GM12878 (cell line): ENCODE results near the gene STK32B. TPM values are rescaled to one million over a fixed set of nuclear protein-coding genes. Genes with fewer than 3 reads are reported as not detected.

Experiments
- ATAC-seq: fragments of 200-7000 bp; cut with Tn5 transposase; 3 replicates; pipeline ENCODE4 v1.9.1; 2020; ENCODE audit warnings: mild to moderate bottlenecking, moderate library complexity
- BruUV-seq: library from RNA; stranded (reverse); fragments of 400-500 nt; replicated peaks from 2 replicates; lab custom pipeline; 2021; lab: Mats Ljungman, UMichigan
- CTCF ChIA-PET: fragments of 300-600 bp; sonication (Branson Sonifier 250); formaldehyde crosslinking; extraction: SDS; loops from one replicate; lab custom pipeline; 2021; ENCODE audit warnings: inconsistent platforms; lab: Yijun Ruan, JAX
- POLR2A ChIA-PET: fragments of 350-600 bp; formaldehyde crosslinking; extraction: SDS; loops from one replicate; lab custom pipeline; 2021; ENCODE audit warnings: inconsistent platforms; lab: Charles Lee
- RAD21 ChIA-PET: fragments of 300-600 bp; sonication (Branson Sonifier 250); formaldehyde crosslinking; loops from one replicate; lab custom pipeline; 2023; ENCODE audit warnings: antibody characterized with exemption; ENCODE audit not compliant: unreplicated experiment; lab: Charles Lee
- SMC1A ChIA-PET: fragments of 300-600 bp; sonication (Branson Sonifier 250); formaldehyde crosslinking; loops from one replicate; lab custom pipeline; 2023; ENCODE audit not compliant: unreplicated experiment, uncharacterized antibody; lab: Charles Lee
- DNase-seq: peaks from one replicate; pipeline ENCODE4 v3.0.0-alpha.2; 2011; ENCODE audit warnings: low read depth, low spot score
- FAIRE-seq: peaks from 3 replicates; lab custom pipeline; 2011; peaks lifted over from hg19 to GRCh38; lab: Jason Lieb, UNC
- H2AFZ ChIP-seq: 2 replicates; pipeline ENCODE4 v1.6.0; 2011; ENCODE audit warnings: low read depth, low read length, control low read depth; ENCODE audit not compliant: control insufficient read depth
- H3K27ac ChIP-seq: 2 replicates; pipeline ENCODE4 v1.5.1; 2011; ENCODE audit warnings: control low read depth; ENCODE audit not compliant: control insufficient read depth, insufficient read depth
- H3K27me3 ChIP-seq, 2 experiments: replicated peaks in 1 of 2; 2 replicates each; pipeline versions ENCODE4 v1.6.0 to v1.6.1; 2011; ENCODE audit warnings: low read length in 1 of 2; ENCODE audit not compliant: control insufficient read depth in 2 of 2, insufficient read depth in 2 of 2
- H3K36me3 ChIP-seq, 2 experiments: 2 replicates each; pipeline ENCODE4 v1.5.1; 2011; ENCODE audit warnings: low read length in 1 of 2; ENCODE audit not compliant: control insufficient read depth in 2 of 2, insufficient read depth in 2 of 2
- H3K4me1 ChIP-seq: 2 replicates; pipeline ENCODE4 v1.6.1; 2011; ENCODE audit warnings: mild to moderate bottlenecking, low read length, moderate library complexity, mixed read lengths; ENCODE audit not compliant: control insufficient read depth, insufficient read depth
- H3K4me2 ChIP-seq: 2 replicates; pipeline ENCODE4 v1.6.0; 2011; ENCODE audit warnings: control low read depth; ENCODE audit not compliant: control insufficient read depth, insufficient read depth
- H3K4me3 ChIP-seq: fragments of 200-600 bp; sonication (generic); 2 replicates; pipeline ENCODE4 v1.5.1; 2016
- H3K79me2 ChIP-seq: 2 replicates; pipeline ENCODE4 v1.6.0; 2011; ENCODE audit warnings: low read length; ENCODE audit not compliant: control insufficient read depth, insufficient read depth
- H3K9ac ChIP-seq: 2 replicates; pipeline ENCODE4 v1.8.0; 2011; ENCODE audit warnings: low read length, control low read depth, mixed read lengths; ENCODE audit not compliant: control insufficient read depth, insufficient read depth
- H3K9me3 ChIP-seq: replicated peaks from 3 replicates; pipeline ENCODE4 v1.5.1; 2011; ENCODE audit warnings: mild to moderate bottlenecking, low read length; ENCODE audit not compliant: control insufficient read depth, insufficient read depth
- H4K20me1 ChIP-seq: 2 replicates; pipeline ENCODE4 v1.6.0; 2011; ENCODE audit not compliant: control insufficient read depth, insufficient read depth
- BRCA1 ChIP-seq: IDR thresholded peaks from 2 replicates; pipeline ENCODE4 v1.6.1; 2011; ENCODE audit warnings: low read depth, low read length, improper control_type of control experiment
- CEBPB ChIP-seq, 2 experiments: fragments of 150-350 bp in 1 of 2; IDR thresholded peaks; 2 replicates each; pipeline ENCODE4 v1.6.1; 2012 to 2014; ENCODE audit warnings: low read depth in 2 of 2, low read length in 2 of 2, borderline replicate concordance in 1 of 2, inconsistent platforms in 1 of 2
- FOS ChIP-seq: IDR thresholded peaks from 3 replicates; pipeline ENCODE4 v1.6.1; 2011; ENCODE audit warnings: borderline replicate concordance; ENCODE audit not compliant: insufficient read length; ENCODE audit errors: extremely low read depth
- HSF1 ChIP-seq: fragments of 150-350 bp; IDR thresholded peaks from 2 replicates; pipeline ENCODE4 v1.6.1; 2014; ENCODE audit warnings: mild to moderate bottlenecking, low read depth, low read length
- IKZF1 ChIP-seq: fragments of 450-650 bp; conservative IDR thresholded peaks from 2 replicates; pipeline ENCODE4 v1.6.1; 2017; ENCODE audit warnings: antibody characterized with exemption, mild to moderate bottlenecking
- NFXL1 ChIP-seq: fragments of 450-650 bp; IDR thresholded peaks from 2 replicates; pipeline ENCODE4 v1.6.1; 2017; ENCODE audit warnings: antibody characterized with exemption, mild to moderate bottlenecking, borderline replicate concordance
- NR2C1 ChIP-seq: fragments of 450-650 bp; IDR thresholded peaks from 2 replicates; pipeline ENCODE4 v1.6.1; 2017; ENCODE audit warnings: antibody characterized with exemption, mild to moderate bottlenecking, moderate library complexity
- PAX8 ChIP-seq: fragments of 450-650 bp; IDR thresholded peaks from 2 replicates; pipeline ENCODE4 v1.6.1; 2017; ENCODE audit warnings: mild to moderate bottlenecking, moderate library complexity
- POLR2AphosphoS2 ChIP-seq: IDR thresholded peaks from 2 replicates; pipeline ENCODE4 v1.6.1; 2011; ENCODE audit warnings: low read depth, mild to moderate bottlenecking, low read length, improper control_type of control experiment, moderate library complexity
- RB1 ChIP-seq: fragments of 450-650 bp; formaldehyde crosslinking; IDR thresholded peaks from 2 replicates; pipeline ENCODE4 v1.6.1; 2017; ENCODE audit warnings: mild to moderate bottlenecking, borderline replicate concordance
- RFX5 ChIP-seq: IDR thresholded peaks from 2 replicates; pipeline ENCODE4 v1.6.1; 2011; ENCODE audit warnings: low read depth, low read length, improper control_type of control experiment
- RUNX3 ChIP-seq: IDR thresholded peaks from 2 replicates; pipeline ENCODE4 v1.6.1; 2012; ENCODE audit warnings: low read length, inconsistent platforms
- STAT1 ChIP-seq: fragments of 450-650 bp; conservative IDR thresholded peaks from 2 replicates; pipeline ENCODE4 v1.6.1; 2014; ENCODE audit warnings: antibody characterized with exemption, mild to moderate bottlenecking
- ZBTB40 ChIP-seq: fragments of 450-650 bp; IDR thresholded peaks from 2 replicates; pipeline ENCODE4 v1.6.1; 2016; ENCODE audit warnings: mild to moderate bottlenecking, moderate library complexity, borderline replicate concordance
- WGBS: methylation state at CpG from one replicate; pipeline ENCODE4 v1.1.6; 2016; ENCODE audit warnings: low lambda C conversion rate; ENCODE audit not compliant: insufficient replicate concordance, insufficient coverage; ENCODE audit errors: missing lambda C conversion rate; 5-methylcytosine and 5-hydroxymethylcytosine counted together
- in situ Hi-C: fragments of 300-500 bp; cut with MboI; formaldehyde crosslinking; loops from 9 replicates; pipeline ENCODE4 v1.14.3; 2018; ENCODE audit warnings: mixed read lengths
- intact Hi-C: fragments of 100-400 bp; cut with micrococcal nuclease; formaldehyde crosslinking; loops from one replicate; pipeline ENCODE4 v1.14.2; 2022; ENCODE audit not compliant: unreplicated experiment
- polyA plus RNA-seq, 11 experiments: library from polyadenylated mRNA; depleted of rRNA in 4 of 11; unstranded in 6 of 11; stranded (reverse) in 5 of 11; fragments of >200 nt; fragmentation: Nextera tagmentation in 4 of 11; fragmentation: Illumina TruSeq in 1 of 11; extraction: Ambion mirVana in 4 of 11; extraction: Trizol in 1 of 11; gene quantifications; 1 replicate in 1 of 11; 2 replicates in 10 of 11; pipeline versions ENCODE4 v1.2.1 to v1.2.3, GENCODE V29; 2011 to 2016; ENCODE audit warnings: inconsistent platforms in 2 of 11, missing spikeins in 2 of 11, low read depth in 1 of 11
- total RNA-seq, 4 experiments: library from RNA; depleted of rRNA in 3 of 4; stranded (reverse); fragments of >200 nt in 3 of 4; fragmentation: Illumina TruSeq in 1 of 4; extraction: Trizol in 1 of 4; gene quantifications; 2 replicates each; pipeline versions ENCODE4 v1.2.1 to v1.2.3, GENCODE V29; 2013 to 2021
- TF ChIP-seq, protein P1 (sequence below): fragments of 450-650 bp; IDR thresholded peaks from 2 replicates; pipeline ENCODE4 v1.6.1; 2017; ENCODE audit warnings: mild to moderate bottlenecking, low read depth, inconsistent platforms; ENCODE audit not compliant: poor library complexity, severe bottlenecking
- TF ChIP-seq, protein P2 (sequence below): IDR thresholded peaks from 2 replicates; pipeline ENCODE4 v1.6.1; 2011; ENCODE audit warnings: low read depth, low read length, improper control_type of control experiment, borderline replicate concordance

Gene STK32B
- total and polyA plus RNA-seq, 10 of the 15 experiments (the other 5 are each of a cell fraction or from before 2014, with no cell fraction given): 0.04 to 0.12 (median 0.08) TPM; not detected in 7

GRCh38 chr4:5497489-5497888, 446.2 kb downstream of the STK32B start (continued):
- TF ChIP-seq, protein P1, sequence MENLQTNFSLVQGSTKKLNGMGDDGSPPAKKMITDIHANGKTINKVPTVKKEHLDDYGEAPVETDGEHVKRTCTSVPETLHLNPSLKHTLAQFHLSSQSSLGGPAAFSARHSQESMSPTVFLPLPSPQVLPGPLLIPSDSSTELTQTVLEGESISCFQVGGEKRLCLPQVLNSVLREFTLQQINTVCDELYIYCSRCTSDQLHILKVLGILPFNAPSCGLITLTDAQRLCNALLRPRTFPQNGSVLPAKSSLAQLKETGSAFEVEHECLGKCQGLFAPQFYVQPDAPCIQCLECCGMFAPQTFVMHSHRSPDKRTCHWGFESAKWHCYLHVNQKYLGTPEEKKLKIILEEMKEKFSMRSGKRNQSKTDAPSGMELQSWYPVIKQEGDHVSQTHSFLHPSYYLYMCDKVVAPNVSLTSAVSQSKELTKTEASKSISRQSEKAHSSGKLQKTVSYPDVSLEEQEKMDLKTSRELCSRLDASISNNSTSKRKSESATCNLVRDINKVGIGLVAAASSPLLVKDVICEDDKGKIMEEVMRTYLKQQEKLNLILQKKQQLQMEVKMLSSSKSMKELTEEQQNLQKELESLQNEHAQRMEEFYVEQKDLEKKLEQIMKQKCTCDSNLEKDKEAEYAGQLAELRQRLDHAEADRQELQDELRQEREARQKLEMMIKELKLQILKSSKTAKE: no peak
- no peak for TF ChIP-seq BRCA1
- TF ChIP-seq POLR2AphosphoS2: no peak
- no peak for TF ChIP-seq IKZF1

GRCh38 chr4:5500165-5500564, 448.9 kb downstream of the STK32B start:
- Histone ChIP-seq H3K9me3 (no peaks in the 10 kb centered on the region), H3K4me2 (no peak overlapping the region), H3K4me3 (no peak overlapping the region), H2AFZ (no peak overlapping the region), H3K27me3 (no peaks in the 10 kb centered on the region), H3K27ac (no peak overlapping the region), H3K4me1 (no peaks in the 10 kb centered on the region), H3K36me3 (no peaks in the 10 kb centered on the region), H4K20me1 (no peaks in the 10 kb centered on the region), H3K79me2 (no peaks in the 10 kb centered on the region), H3K9ac (no peak overlapping the region)
- in situ Hi-C loops: no loop called here
- intact Hi-C loops: no loop called here
- no peak for ATAC-seq
- SMC1A ChIA-PET: no interaction called here
- CTCF ChIA-PET: no interaction called here
- no peak for FAIRE-seq
- POLR2A ChIA-PET: no interaction called here
- 1% methylated on average over 3 of the region's 3 CpGs for WGBS
- BruUV-seq: no TSS peak
- DNase-seq: no peak
- RAD21 ChIA-PET: no interaction called here
- TF ChIP-seq CEBPB (IDR thresholded peaks at IDR 0.05; ENCODE audit: borderline replicate concordance in 1 of 2, low read depth in 2 of 2, low read length in 2 of 2) (no peak), STAT1 (no peak), FOS (no peak), HSF1 (no peak), RUNX3 (no peak), RB1 (no peak), NR2C1 (no peak), BRCA1 (no peak), PAX8 (no peak), ZBTB40 (no peak), NFXL1 (no peak), RFX5 (no peak)
- TF ChIP-seq, protein P2, sequence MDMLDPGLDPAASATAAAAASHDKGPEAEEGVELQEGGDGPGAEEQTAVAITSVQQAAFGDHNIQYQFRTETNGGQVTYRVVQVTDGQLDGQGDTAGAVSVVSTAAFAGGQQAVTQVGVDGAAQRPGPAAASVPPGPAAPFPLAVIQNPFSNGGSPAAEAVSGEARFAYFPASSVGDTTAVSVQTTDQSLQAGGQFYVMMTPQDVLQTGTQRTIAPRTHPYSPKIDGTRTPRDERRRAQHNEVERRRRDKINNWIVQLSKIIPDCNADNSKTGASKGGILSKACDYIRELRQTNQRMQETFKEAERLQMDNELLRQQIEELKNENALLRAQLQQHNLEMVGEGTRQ: no peak
